GM18507 (cell line): ENCODE measurements around the gene ZNF436.
"Not testable (repeated sequence)": the region's sequence is repeated elsewhere in the genome, so short reads cannot be mapped to it uniquely, and the experiment has no call there.

Experiments used
- DNase-seq: peaks from one replicate; pipeline ENCODE4 v3.0.0; 2011; ENCODE audit warnings: low read depth; ENCODE audit not compliant: insufficient read length; ENCODE audit errors: extremely low spot score
- FAIRE-seq: peaks from 2 replicates; lab custom pipeline; 2011; peaks lifted over from hg19 to GRCh38; lab: Jason Lieb, UNC

Gene ZNF436

DNA sequence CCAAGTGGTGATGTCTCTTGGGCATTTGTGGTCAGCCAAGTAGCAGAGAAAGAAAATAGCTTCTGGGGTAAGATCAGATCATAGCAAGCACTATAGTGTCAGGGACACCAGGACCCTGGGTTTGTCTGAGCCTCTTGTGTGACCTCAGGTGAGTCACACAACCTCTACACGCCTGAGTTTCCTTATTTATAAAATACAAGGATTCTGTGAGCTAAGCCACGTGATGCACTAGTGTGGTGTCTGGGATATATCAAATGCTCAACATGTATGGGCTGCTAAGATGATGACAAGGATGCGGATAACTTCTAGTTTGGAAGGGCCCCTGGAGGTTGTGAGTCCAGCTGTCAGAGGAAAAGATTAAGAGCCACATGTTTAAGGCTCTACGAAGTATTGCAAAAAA is 24.5 kb upstream of the ZNF436 start:
- no peak for FAIRE-seq
- no peak for DNase-seq

DNA sequence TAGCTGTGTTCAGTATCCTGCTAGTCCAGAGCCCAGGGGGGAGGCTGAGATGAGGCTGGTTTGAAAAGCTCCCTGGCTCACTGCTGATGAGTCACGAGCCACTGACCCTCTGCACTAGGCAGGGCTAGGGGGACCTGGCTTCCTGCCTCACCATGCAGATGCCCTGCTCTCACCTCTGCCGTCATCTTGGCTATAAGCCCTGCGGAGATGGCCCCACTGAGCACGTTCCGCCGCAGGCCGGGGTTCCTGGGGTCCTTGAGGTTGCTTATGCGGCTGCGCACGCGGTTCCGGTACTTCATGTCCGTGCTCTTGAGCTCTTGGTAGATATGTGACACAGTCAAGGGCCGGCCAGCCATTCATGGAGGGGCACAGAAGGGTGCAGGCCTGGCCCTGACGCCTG is 24.1 kb upstream of the ZNF436 start:
- DNase-seq (no peak), FAIRE-seq (no peak)

DNA sequence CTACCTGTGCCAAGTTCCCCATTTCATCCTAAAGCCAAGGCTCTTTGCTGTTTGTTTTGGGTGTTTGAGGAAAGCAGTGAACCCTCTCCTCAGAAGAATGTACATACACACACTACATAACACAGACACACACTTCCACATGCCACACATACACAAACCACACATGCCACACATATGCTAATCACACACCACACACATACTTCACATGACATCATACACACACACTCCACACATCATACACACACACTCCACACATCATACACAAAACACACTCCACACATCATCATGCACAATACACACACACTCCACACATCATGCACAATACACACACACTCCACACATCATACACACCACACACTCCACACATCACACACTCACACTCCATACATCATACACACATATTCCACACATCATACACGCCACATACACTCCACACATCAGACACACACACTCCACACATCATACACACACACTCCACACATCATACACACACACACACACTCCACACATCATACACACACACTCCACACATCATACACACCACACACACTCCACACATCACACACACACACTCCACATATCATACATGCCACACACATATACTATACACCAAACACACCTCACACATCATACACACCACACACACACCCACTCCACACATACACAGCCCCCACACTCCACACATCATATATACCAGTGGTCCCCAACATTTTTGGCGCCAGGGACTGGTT is 22.7 kb upstream of the ZNF436 start:
- peak; percentile 64 for FAIRE-seq
- DNase-seq: no peak

DNA sequence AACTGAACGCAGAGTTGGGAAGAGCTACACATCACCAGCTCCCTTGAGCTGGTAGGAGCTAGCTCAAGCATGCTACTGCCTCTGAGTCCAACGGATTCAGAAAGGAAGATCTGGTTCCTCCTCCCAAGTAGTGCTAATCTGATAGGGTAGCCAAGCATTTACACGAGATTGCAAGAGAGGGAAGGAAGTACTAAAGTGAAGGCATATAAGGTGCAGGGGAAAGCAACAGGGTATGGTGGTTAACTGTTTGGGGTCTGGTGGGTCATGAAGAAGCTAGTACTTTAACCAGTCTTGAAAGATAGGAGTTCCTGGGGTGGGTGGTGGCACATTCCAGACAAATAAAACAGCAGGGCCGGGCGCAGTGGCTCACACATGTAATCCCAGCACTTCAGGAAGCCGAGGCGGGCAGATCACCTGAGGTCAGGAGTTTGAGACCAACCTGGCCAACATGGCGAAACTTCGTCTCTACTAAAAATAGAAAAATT is 20.2 kb upstream of the ZNF436 start:
- FAIRE-seq: no peak

DNA sequence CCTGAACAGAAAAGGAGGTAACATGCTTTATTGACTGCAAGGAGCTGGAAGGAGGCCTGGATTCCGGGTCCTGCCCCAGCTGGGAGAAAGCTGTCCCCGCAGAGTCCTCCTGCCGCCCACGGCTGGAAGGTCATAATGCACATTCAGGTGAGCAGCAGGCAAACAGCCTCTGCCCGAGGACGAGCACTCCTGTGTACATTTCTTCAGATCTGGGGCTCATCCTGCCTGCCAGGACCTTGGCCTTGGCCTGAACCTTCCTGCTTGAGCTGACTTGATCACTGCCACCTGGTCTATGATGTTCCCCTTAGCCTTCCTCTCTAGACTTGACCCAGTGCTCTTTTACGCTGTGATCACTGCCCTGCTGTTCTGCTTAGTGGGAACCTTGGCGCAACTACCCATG is 17.9 kb upstream of the ZNF436 start:
- FAIRE-seq (no peak), DNase-seq (no peak)

More for the DNA sequence above, 20.2 kb upstream of the ZNF436 start:
- DNase-seq: no peak

DNA sequence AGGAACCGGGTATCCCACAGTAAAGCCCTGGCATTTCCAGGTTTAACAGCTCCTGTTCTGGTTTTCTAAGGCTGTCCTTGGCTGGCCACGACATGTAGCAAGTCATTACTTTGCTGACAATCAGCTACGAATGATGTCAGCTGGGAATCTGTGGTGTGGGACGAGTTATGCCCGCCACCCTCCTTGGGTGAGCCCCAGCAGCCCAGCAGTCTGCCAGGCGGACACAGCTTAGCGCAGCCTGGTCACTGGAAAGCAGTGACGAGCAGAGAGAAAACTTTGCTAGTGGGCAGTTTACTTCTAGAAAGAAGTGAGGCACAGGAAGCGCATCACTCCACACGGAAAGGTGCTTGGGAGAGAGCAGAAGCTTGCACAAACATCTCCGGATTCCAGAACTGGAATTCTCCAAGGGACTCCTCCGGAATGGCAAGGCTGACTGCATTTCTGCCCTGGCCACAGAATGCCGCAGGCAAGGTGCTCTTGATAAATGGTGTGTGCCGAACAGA is 15.5 kb upstream of the ZNF436 start:
- no peak for DNase-seq
- FAIRE-seq: no peak

DNA sequence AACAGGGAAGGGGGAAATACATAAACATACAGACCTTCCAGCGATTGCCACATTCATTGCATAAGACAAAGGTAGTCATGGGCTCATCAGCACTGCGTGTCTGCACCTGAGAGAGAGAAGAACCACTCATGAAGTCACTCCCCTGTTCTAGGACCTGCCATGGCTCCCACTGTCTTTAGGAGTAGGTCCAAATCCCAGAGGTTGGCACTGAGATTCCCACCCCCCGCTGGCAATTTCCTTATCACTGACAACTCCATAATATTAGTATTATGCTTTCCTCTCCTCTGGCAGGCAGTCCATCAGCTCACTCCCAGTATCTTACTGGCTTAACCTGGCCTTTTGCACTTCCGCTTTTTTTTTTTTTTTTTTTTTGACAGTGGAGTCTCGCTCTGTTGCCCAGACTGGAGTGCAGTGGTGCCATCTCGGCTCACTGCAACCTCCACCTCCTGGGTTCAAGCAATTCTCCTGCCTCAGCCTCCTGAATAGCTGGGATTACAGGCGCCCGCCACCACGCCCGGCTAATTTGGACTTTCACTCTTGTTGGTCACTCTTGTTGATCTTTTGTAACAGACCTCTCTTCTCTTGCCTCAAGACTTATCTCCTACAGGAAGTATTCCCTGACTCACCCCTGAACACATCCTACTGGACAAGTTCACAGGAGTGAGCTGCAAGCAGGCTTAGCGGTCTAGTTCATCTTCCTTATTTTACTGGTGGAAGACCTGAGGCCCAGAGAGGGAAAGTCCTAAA is 14.8 kb upstream of the ZNF436 start:
- DNase-seq: no peak
- FAIRE-seq: no peak

DNA sequence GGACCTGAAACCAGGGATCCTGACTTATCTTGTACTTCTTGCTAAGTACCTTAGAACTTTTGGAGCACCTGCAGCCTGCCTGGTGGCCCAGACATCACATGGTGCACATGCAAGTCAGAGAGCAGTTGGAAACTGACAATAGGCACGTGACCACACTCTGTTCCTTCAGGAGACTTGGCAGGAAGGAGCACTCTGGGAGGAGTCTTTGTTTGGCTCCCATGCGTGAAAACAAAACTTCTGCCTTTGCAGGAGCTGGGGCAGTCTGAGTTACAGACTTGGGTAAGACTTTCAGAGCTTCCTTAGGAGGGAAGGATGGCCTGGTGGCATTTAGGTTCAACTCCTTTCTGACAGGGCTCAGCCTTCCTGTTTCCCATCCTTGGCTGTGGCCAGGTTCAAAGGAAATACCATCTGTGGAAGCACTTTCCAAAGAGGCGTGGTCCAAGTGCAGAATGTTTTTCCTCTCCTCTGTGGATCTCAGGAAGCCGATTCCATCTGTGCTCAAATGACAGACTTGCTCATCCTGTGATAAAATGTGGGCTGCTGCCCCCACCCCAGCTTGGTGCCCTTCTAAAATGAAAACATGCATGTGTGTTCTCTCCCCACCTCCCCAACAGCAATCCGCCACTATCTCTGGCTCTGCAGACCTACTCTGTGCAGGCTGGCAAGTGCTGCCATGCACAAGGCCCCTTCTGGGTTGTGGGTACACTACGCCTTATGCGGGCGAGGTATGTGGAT is 14.1 kb upstream of the ZNF436 start:
- FAIRE-seq (no peak), DNase-seq (no peak)

DNA sequence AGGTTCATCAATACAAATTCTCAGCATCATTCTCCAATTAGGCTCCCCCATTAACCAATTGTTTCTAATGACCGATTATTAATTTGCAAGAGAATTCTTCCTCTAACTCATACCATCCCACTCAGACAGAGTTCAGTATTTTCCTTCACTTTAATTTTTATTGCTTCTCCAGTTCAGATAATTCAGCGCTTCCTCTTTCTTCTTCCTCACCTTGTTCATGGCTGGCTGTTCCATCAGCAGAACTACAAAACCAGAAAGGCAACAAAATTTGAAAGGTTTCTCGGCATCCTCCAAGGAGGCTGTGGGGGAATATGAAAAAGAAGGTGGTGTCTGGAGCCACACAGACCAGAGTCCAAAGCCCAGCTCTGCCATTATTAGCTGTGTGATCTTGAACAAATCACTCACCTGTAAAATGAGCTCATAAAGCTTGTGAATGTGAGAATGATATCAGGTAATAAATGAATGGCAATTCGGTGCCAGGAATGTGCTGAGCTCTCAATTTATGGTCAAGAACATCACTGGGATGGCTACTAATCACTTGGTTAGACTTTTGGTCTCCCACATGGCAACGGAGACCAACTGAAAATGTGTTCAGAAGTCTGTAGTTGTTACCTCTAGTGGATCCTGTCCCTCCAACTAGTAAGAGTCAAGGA is 11.7 kb upstream of the ZNF436 start:
- no peak for DNase-seq
- FAIRE-seq: no peak

DNA sequence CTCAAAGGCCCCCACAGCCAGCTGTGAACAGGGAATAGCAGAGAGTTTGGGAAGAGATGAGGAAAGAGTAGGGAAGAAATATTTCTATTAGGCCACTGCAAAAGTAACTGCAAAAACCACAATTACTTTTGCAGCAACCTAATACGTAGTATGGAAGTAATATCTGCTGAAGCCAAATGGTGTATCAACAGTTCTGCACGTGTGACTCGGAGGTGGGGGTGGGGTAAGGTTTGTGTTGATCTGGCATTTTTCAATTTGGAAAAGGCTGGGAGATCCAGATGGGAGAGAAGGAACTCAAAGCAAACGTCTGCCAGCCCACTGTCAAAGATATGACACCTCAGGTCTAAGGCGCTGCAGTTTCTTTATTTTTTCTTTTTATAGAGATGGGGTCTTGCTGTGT is 11.1 kb upstream of the ZNF436 start:
- FAIRE-seq: no peak
- DNase-seq: no peak

DNA sequence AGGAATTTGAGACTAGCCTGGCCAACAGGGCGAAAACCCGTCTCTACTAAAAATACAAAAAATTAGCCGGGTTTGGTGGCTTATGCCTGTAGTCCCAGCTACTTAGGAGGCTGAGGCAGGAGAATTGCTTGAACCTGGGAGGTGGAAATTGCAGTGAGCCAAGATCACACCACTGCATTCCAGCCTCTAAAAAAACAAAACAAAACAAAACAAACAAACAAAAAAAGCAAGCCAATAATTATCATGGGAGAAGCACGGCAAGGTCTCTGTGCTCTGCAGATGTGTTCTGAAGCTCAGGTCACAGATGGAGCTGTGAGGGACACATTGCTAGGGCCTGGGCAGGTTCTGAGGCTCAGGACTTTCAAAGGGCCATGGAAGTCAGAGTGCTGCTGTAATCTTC is 10.6 kb upstream of the ZNF436 start:
- FAIRE-seq, DNase-seq: not testable (repeated sequence)

DNA sequence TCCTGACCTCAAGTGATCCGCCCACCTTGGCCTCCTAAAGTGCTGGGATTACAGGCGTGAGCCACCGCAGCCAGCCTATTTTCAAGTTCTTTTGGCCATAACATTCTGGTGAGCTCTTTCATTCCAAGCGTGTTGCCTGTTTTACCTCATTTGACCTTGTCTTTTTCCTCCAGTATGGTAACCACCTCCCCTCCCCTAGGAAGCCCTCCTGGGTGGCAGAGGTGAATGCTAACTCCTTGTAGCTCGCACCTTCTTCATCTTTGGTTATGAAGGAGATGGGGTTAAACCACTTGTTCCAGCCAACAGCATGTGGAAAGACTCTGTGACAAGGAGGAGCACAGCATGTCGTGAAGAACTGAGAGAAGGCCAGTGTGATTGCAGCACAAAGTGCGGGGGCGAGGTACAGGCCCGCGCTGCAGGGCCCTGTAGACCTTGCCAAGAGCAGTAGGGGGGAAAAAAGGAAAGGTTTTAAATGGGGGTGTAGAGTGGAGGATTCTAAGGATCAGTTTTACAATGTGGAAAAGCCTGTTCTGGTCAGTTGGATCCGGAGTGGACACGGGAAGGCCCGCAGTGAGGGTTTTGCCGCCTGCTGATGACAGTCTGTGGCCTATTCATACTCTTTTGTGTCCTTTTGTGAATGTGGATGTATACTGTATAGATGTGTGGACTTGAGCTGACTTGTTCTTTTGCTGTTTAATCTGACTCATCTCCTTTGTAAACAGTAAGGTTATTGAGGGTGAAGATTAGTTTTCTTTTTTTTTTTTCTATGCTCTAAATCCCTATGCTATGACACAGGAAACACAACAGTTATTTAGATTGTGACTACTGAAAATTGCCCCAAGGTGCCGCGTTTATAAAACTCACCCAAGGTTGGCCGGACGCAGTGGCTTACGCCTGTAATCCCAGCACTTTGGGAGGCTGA is 7.5 kb upstream of the ZNF436 start:
- DNase-seq: no peak
- FAIRE-seq: no peak

DNA sequence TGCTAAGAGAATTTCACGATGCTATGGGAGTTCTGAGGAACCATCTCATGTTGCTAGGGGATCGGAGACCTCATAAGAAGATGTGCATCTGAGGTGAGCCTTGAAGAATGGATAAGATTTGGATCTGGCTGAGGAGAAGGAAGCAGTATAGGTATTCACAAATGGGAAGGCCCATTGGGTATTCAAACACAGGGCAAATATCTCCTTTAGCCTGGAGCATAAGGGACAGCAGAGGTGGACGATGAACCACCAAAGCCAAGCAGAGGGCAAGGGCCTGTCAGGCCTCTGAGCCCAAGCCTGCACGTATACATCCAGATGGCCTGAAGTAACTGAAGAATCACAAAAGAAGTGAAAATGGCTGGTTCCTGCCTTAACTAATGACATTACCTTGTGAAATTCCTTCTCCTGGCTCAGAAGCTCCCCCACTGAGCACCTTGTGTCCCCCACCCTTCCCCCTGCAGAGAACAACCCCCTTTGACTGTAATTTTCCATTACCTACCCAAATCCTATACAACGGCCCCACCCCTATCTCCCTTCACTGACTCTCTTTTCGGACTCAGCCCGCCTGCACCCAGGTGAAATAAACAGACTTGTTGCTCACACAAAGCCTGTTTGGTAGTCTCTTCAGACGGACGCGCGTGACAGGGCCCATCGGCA is 4.6 kb upstream of the ZNF436 start:
- not testable (repeated sequence) for FAIRE-seq

DNA sequence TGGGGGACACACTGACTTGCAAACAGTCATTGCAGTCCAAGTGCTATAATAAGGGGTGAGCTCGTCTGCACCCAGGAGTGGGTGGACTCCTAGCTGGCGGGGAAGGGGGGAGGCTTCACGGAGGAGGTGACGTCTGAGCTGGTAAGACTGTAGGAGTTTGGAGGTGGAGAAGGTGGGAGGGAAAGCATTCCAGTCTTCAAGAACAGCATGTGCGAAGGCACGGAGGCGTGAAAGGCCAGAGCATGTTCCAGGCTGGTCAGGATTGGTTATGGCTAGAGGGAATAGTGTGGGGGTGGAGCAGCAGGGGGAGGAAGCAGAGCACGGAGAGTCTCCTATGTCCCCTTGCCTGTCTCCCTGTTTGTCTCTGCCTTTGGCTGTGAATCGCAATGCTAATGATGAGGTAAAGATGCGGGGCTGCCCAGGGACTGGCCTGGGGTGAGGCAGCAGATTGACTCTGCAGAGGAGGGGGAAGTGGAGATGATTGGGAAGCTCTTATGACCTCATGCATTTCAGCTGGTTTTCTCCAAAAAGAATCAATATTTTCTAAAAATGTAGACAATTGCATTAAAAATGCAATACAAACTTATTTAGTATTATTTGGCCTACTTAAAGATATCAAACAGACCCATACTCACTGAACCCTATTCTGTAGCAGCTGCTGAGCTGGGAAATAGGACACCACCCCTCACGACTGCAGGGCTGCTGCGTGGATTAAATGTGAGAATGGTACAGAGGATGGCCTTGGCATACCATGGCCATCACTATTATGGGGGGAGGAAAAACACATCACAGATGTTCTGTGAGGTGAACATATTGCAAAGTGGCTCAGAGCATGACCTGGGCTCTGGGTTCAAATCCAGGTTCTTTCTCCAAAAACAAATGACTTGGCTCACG is 2.6 kb upstream of the ZNF436 start:
- DNase-seq (no peak), FAIRE-seq (no peak)

More for the DNA sequence above, 4.6 kb upstream of the ZNF436 start:
- not testable (repeated sequence) for DNase-seq

DNA sequence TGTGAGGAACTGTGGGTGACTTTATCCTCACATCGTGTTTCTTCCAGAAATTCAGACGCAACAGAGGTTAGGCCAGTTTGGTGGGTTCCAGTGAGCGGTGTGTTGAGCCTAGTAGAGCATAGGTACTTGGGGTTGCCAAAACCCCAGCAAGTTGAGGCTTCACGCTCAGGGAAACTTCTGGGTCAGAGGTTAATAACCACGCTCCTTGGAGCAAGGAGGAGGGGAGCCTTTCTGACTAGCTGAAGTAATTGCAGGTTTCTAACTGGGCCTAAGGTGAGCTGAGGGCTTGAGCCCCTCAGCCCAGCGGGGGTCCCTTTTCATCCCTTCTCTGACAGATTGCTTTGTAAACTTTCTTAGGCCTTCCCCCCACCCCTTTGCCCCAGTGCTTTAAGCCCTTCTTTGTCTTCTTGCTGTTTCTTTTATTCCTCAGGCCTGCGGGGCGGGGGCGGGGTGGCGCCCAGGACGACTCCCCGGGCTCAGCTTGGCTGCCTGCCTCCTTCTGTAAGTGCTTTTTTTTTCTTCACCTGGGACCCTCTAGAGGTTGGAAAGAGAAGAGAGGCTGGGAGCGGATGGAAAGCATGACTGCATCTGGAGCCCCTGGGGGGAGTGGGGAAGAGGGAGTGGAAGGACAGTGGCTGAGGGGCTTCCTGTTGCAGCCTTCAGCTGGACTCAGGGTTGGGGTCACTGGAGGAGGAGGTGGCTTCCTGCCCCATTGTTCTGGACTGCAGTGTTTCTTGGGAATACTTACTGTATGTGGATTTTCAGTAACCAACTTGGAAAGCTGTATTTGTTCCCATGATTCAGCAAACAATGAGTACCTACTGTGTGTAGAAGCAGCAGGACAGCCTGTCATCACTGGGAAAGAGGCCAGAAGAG is 1.3 kb upstream of the ZNF436 start:
- FAIRE-seq: no peak
- no peak for DNase-seq

DNA sequence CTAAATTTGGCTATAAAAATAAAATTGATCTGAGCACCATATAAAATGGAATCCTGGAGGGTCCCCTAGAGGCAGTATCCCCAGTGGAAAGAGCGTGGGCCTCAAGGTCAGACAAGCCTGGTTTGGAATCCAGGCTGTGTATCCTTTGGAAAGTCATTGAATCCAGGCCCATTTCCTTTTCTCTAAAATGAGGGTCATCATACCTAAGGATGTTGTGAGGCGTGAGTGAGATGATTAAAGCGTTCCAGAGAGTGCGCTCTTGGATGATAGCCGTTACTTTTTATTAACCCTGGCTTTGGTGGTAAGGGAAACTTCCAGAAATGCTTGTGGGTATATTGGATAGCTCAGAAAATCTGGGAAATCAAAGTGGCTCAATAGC is 683 bp upstream of the ZNF436 start:
- DNase-seq (no peak), FAIRE-seq (no peak)
